Right lobe of liver (tissue), 6 donors: ENCODE data around the gene ARRDC4. TPM values are rescaled to one million over a fixed set of nuclear protein-coding genes. Genes with fewer than 3 reads are reported as not detected.
"Not testable (repeated sequence)": the region's sequence is repeated elsewhere in the genome, so short reads cannot be mapped to it uniquely, and the experiment has no call there.

Experiments
- ATAC-seq, 4 donors: fragments of 200-7000 bp; cut with Tn5 transposase; one replicate each; pipeline ENCODE4 v1.9.1; 2020; ENCODE audit warnings: mild to moderate bottlenecking in 4 of 4, moderate library complexity in 4 of 4
- DNase-seq, 3 donors: peaks; one replicate each; pipeline ENCODE4 v3.0.0-alpha.2; 2020
- H3K27ac ChIP-seq, 3 donors: fragments of 200-600 bp; one replicate each; pipeline ENCODE4 v1.8.0; 2022
- H3K27me3 ChIP-seq, 2 donors: fragments of 200-600 bp; one replicate each; pipeline ENCODE4 v1.8.0; 2022
- H3K36me3 ChIP-seq, 4 donors: fragments of 200-600 bp; sonication (generic) in 1 of 4; one replicate each; pipeline versions ENCODE4 v1.5.1 to v1.8.0; 2017 to 2022; ENCODE audit warnings: control low read depth in 1 of 4
- H3K4me1 ChIP-seq, 4 donors: fragments of 200-600 bp; sonication (generic) in 1 of 4; one replicate each; pipeline versions ENCODE4 v1.5.1 to v1.8.0; 2017 to 2022; ENCODE audit warnings: control low read depth in 1 of 4
- H3K4me3 ChIP-seq, 3 donors: fragments of 200-600 bp; one replicate each; pipeline ENCODE4 v1.8.0; 2022
- H3K9me3 ChIP-seq, 4 donors: fragments of 200-600 bp; sonication (generic) in 1 of 4; one replicate each; pipeline versions ENCODE4 v1.5.1 to v1.8.0; 2017 to 2022; ENCODE audit warnings: control low read depth in 1 of 4
- POLR2A ChIP-seq: fragments of 450-650 bp; IDR thresholded peaks from one replicate; pipeline ENCODE4 v1.6.1; 2017; ENCODE audit warnings: antibody characterized with exemption, mild to moderate bottlenecking
- WGBS: methylation state at CpG from one replicate; pipeline ENCODE4 v1.1.6; 2018; ENCODE audit warnings: low coverage, low lambda C conversion rate; ENCODE audit not compliant: insufficient coverage; ENCODE audit errors: missing lambda C conversion rate; 5-methylcytosine and 5-hydroxymethylcytosine counted together
- intact Hi-C, 2 donors: fragments of 100-400 bp; cut with DNase I; formaldehyde crosslinking; loops; one replicate each; pipeline versions ENCODE4 v1.11.2 to v1.14.1; 2022
- total RNA-seq, 6 experiments: library from RNA; depleted of rRNA in 2 of 6; stranded (reverse); fragments of >200 nt in 2 of 6; fragmentation: NEBNext Ultra II Directional in 3 of 6; extraction: Animal tissue kit (Norgen Biotek cat#: 25700) in 3 of 6; gene quantifications; one replicate each; pipeline versions ENCODE4 v1.1.0 to v1.2.4, GENCODE V29; 2016 to 2023
- TF ChIP-seq, protein P1 (sequence below), 4 donors: fragments of 200-600 bp in 3 of 4; fragments of 450-650 bp in 1 of 4; IDR thresholded peaks; one replicate each; pipeline versions ENCODE4 v1.5.1 to v1.8.0; 2016 to 2022; ENCODE audit warnings: antibody characterized with exemption in 4 of 4, mild to moderate bottlenecking in 2 of 4
- donor health status: DM: no; HTN: yes; CAD: no.
- donor health status: DM: no; HTN: no; CAD: no.
- donor health status: DM: no; HTN: no; CAD: no.
- donor health status: DM: no; HTN: yes; CAD: no.
- donor health status: DM: no; HTN: yes; CAD: no.

ARRDC4 gene
- total RNA-seq, 6 experiments from 2014 or later, result 5.0 to 17.4 (median 12.7) TPM

DNA sequence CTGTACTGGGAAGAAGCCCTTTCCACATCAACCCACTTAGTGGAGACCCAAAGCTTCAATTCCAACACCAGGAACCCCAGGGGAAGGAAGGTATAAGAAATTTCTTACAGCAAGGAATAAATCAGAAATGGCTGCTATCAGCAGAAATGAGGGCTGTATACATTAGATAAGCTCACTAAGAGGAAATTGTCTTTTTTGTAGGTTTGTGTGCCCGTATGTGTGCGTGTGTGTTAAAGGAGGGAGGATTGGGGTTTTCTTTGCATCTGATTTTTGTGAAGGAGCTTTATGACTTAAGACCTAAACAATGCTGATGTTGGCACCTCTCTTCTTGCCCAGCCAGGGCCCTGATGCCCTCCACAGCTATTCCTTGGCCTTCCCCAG, 18.6 kb downstream of the ARRDC4 start:
- intact Hi-C loops, result no loop called here
- Histone ChIP-seq H3K27ac (peak overlapping the region; percentile 56 to 89 (median 66)), H3K4me3 (no peak overlapping the region), H3K27me3 (no peaks in the 10 kb centered on the region), H3K4me1 (peaks cover 0 to 41% (median 11%) of the 10 kb centered on the region in 4 donors), H3K36me3 (no peaks in the 10 kb centered on the region), H3K9me3 (no peaks in the 10 kb centered on the region)
- 80% methylated on average over 1 of the region's 2 CpGs for WGBS
- no peak for ATAC-seq
- no peak for TF ChIP-seq POLR2A
- TF ChIP-seq, protein P1, sequence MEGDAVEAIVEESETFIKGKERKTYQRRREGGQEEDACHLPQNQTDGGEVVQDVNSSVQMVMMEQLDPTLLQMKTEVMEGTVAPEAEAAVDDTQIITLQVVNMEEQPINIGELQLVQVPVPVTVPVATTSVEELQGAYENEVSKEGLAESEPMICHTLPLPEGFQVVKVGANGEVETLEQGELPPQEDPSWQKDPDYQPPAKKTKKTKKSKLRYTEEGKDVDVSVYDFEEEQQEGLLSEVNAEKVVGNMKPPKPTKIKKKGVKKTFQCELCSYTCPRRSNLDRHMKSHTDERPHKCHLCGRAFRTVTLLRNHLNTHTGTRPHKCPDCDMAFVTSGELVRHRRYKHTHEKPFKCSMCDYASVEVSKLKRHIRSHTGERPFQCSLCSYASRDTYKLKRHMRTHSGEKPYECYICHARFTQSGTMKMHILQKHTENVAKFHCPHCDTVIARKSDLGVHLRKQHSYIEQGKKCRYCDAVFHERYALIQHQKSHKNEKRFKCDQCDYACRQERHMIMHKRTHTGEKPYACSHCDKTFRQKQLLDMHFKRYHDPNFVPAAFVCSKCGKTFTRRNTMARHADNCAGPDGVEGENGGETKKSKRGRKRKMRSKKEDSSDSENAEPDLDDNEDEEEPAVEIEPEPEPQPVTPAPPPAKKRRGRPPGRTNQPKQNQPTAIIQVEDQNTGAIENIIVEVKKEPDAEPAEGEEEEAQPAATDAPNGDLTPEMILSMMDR (IDR thresholded peaks at IDR 0.05), result no peak
- DNase-seq, result no peak

DNA sequence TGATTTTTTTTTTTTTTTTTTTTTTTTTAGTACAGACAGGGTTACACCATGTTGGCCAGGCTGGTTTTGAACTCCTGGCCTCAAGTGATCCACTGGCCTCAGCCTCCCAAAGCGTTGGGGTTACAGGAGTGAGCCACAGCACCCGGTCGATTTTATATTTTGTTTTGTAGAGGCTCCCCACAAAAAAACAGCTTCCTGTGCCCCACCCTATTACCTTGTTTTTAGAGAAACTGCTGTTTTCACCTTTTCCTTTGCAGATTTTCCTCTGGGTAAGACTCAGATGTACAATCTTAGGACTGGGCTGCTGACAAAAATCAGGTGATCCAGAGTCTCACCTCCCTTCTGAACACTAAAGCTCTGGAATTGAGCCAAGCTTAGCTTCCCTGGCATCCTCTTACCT, 20.6 kb downstream of the ARRDC4 start:
- intact Hi-C loops, result no loop called here

DNA sequence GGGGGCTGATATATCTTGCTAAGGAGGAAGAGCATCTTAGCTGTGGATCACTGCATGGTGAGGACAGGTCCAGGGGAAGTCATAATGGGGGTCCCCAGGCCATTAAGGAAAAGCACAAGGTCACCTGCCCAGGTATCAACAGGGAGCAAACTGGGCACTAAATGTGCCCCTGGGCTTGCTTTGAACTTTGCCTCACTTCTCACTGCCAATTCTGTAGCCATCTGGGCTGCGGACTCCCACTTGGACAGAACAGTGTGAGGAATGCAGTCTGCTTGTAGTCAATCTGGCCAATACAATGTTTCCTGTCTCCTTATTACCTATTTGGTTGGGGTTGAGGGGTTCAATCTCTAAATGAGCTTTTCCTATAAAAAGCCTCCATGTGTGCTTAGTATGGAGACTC, 21.3 kb downstream of the ARRDC4 start:
- TF ChIP-seq POLR2A, result no peak
- TF ChIP-seq, protein P1 (IDR thresholded peaks at IDR 0.05), result no peak
- ATAC-seq, result peak; percentile 49 to 80 (median 73)
- no peak overlapping the region for H3K4me3 ChIP-seq

More for the DNA sequence above, 20.6 kb downstream of the ARRDC4 start:
- H3K27me3 ChIP-seq, result no peaks in the 10 kb centered on the region
- DNase-seq (no peak), ATAC-seq (no peak)
- TF ChIP-seq, protein P1 (IDR thresholded peaks at IDR 0.05), result no peak
- TF ChIP-seq POLR2A, result no peak
- 51% methylated on average over 3 of the region's 3 CpGs for WGBS
- no peak overlapping the region for H3K4me3 ChIP-seq
- no peaks in the 10 kb centered on the region for H3K9me3 ChIP-seq
- peaks cover 0 to 41% (median 14%) of the 10 kb centered on the region in 4 donors for H3K4me1 ChIP-seq
- no peaks in the 10 kb centered on the region for H3K36me3 ChIP-seq
- H3K27ac ChIP-seq, result peak overlapping the region in 1 of 3 donors; percentile 52

DNA sequence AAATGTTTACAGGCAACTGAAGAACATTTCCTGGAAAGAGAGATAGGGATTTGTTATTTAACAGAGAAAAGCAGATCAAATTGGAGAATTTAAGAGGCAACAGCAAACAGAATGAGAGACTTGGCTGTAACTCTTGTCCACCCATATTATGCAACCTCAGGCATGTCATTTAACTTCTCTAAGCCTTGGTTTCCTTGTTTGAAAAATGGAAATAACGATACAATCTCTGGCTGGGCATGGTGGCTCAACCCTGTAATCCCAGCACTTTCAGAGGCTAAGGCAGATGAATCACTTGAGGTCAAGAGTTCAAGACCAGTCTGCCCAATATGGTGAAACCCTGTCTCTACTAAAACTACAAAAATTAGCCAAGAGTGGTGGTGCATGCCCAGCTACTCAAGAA, 23.7 kb downstream of the ARRDC4 start:
- Histone ChIP-seq H3K4me1 (peaks cover 0 to 29% (median 10%) of the 10 kb centered on the region in 4 donors), H3K4me3 (no peak overlapping the region), H3K9me3 (no peaks in the 10 kb centered on the region), H3K36me3 (no peaks in the 10 kb centered on the region), H3K27ac (peak overlapping the region in 2 of 3 donors; percentile 50 to 55), H3K27me3 (no peaks in the 10 kb centered on the region)
- intact Hi-C loops, result no loop called here
- peak; percentile 61 to 81 (median 75) for ATAC-seq
- DNase-seq, result no peak
- TF ChIP-seq, protein P1 (IDR thresholded peaks at IDR 0.05), result no peak
- no peak for TF ChIP-seq POLR2A
- WGBS, result 7% methylated on average over 1 of the region's 1 CpG

More for the DNA sequence above, 21.3 kb downstream of the ARRDC4 start:
- 40% methylated on average over 1 of the region's 1 CpG for WGBS
- Histone ChIP-seq H3K4me1 (peaks cover 0 to 41% (median 14%) of the 10 kb centered on the region in 4 donors), H3K27me3 (no peaks in the 10 kb centered on the region), H3K36me3 (no peaks in the 10 kb centered on the region), H3K9me3 (no peaks in the 10 kb centered on the region), H3K27ac (peak overlapping the region in 2 of 3 donors; percentile 19 to 52)
- intact Hi-C loops, result no loop called here
- peak; percentile 38 to 74 (median 70) for DNase-seq

DNA sequence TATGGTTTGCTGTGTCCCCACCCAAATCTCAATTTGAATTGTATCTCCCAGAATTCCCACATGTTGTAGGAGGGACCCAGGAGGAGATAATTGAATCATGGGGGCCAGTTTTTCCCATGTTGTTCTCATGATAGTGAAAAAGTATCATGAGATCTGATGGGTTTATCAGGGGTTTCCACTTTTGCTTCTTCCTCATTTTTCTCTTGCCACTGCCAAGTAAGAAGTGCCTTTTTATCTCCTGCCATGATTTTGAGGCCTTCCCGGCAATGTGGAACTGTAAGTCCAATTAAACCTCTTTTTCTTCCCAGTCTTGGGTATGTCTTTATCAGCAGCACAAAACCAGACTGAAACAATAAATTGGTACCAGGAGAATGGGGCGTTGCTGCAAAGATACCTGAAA, 25.5 kb downstream of the ARRDC4 start:
- ATAC-seq, H3K27me3 ChIP-seq, H3K4me3 ChIP-seq, H3K36me3 ChIP-seq, intact Hi-C loops, H3K27ac ChIP-seq, H3K9me3 ChIP-seq, DNase-seq: not testable (repeated sequence)
- peaks cover 0 to 22% (median 7%) of the 10 kb centered on the region in 4 donors for H3K4me1 ChIP-seq
- 92% methylated on average over 2 of the region's 2 CpGs for WGBS
